H9 (cell line): ENCODE data around the gene CAVIN4. TPM values are rescaled to one million over a fixed set of nuclear protein-coding genes. Genes with fewer than 3 reads are reported as not detected.

ENCODE experiments used
- DNase-seq: peaks from one replicate; pipeline ENCODE4 v3.0.0-alpha.2; 2017
- H2AFZ ChIP-seq: one replicate; pipeline ENCODE4 v1.6.1; 2013; ENCODE audit warnings: mild to moderate bottlenecking, low read length, control low read depth, moderate library complexity
- H2AK5ac ChIP-seq: 2 replicates; pipeline ENCODE4 v1.6.1; 2013; ENCODE audit warnings: low read length, control low read depth, mixed read lengths; ENCODE audit not compliant: insufficient read length
- H2BK120ac ChIP-seq: one replicate; pipeline ENCODE4 v1.6.1; 2013; ENCODE audit warnings: low read depth, mild to moderate bottlenecking, low read length, control low read depth, inconsistent platforms; ENCODE audit not compliant: poor library complexity, severe bottlenecking
- H2BK12ac ChIP-seq: 2 replicates; pipeline ENCODE4 v1.6.1; 2013; ENCODE audit warnings: low read length, control low read depth, mixed read lengths, low read depth; ENCODE audit not compliant: insufficient read length
- H2BK15ac ChIP-seq: 2 replicates; pipeline ENCODE4 v1.6.1; 2013; ENCODE audit warnings: low read depth, low read length, control low read depth
- H2BK20ac ChIP-seq: one replicate; pipeline ENCODE4 v1.6.1; 2013; ENCODE audit warnings: low read depth, mild to moderate bottlenecking, low read length, control low read depth, inconsistent platforms; ENCODE audit not compliant: poor library complexity, severe bottlenecking
- H2BK5ac ChIP-seq: 2 replicates; pipeline ENCODE4 v1.6.1; 2013; ENCODE audit warnings: low read length, control low read depth, mixed read lengths; ENCODE audit not compliant: insufficient read length
- H3K14ac ChIP-seq: 2 replicates; pipeline ENCODE4 v1.6.1; 2013; ENCODE audit warnings: low read length, control low read depth; ENCODE audit not compliant: insufficient read depth
- H3K18ac ChIP-seq: 2 replicates; pipeline ENCODE4 v1.6.1; 2013; ENCODE audit warnings: low read depth, mild to moderate bottlenecking, mixed read lengths, low read length, control low read depth; ENCODE audit not compliant: insufficient read length
- H3K23ac ChIP-seq: 2 replicates; pipeline ENCODE4 v1.6.1; 2013; ENCODE audit warnings: low read length, control low read depth, mixed read lengths, low read depth; ENCODE audit not compliant: insufficient read length
- H3K23me2 ChIP-seq: 2 replicates; pipeline ENCODE4 v1.6.1; 2013; ENCODE audit warnings: low read depth, mild to moderate bottlenecking, mixed read lengths, low read length, control low read depth; ENCODE audit not compliant: insufficient read length, poor library complexity, severe bottlenecking
- H3K27ac ChIP-seq: 2 replicates; pipeline ENCODE4 v1.5.1; 2013; ENCODE audit warnings: low read length, control low read depth, mixed read lengths, low read depth; ENCODE audit not compliant: insufficient read length
- H3K27me3 ChIP-seq: 2 replicates; pipeline ENCODE4 v1.6.1; 2013; ENCODE audit warnings: low read length, control low read depth, inconsistent platforms; ENCODE audit not compliant: insufficient read depth
- H3K4ac ChIP-seq: 2 replicates; pipeline ENCODE4 v1.6.1; 2013; ENCODE audit warnings: low read depth, mild to moderate bottlenecking, control low read depth, inconsistent platforms, low read length, moderate library complexity
- H3K4me1 ChIP-seq: 2 replicates; pipeline ENCODE4 v1.6.1; 2013; ENCODE audit warnings: low read length, control low read depth, inconsistent platforms; ENCODE audit not compliant: insufficient read depth
- H3K4me2 ChIP-seq: 2 replicates; pipeline ENCODE4 v1.6.1; 2013; ENCODE audit warnings: low read length, control low read depth, mixed read lengths; ENCODE audit not compliant: insufficient read length, insufficient read depth
- H3K56ac ChIP-seq: 2 replicates; pipeline ENCODE4 v1.6.1; 2013; ENCODE audit warnings: low read depth, mild to moderate bottlenecking, mixed read lengths, low read length, control low read depth; ENCODE audit not compliant: insufficient read length
- H3K79me1 ChIP-seq: 2 replicates; pipeline ENCODE4 v1.6.1; 2013; ENCODE audit warnings: low read depth, mild to moderate bottlenecking, moderate library complexity, low read length, control low read depth, inconsistent platforms; ENCODE audit not compliant: insufficient read depth, poor library complexity, severe bottlenecking
- H3K79me2 ChIP-seq: 2 replicates; pipeline ENCODE4 v1.6.1; 2013; ENCODE audit warnings: low read length, control low read depth, inconsistent platforms; ENCODE audit not compliant: insufficient read depth
- H3K9ac ChIP-seq: 2 replicates; pipeline ENCODE4 v1.6.1; 2013; ENCODE audit warnings: low read length, control low read depth, mixed read lengths; ENCODE audit not compliant: insufficient read length; ENCODE audit errors: extremely low read depth
- H3K9me3 ChIP-seq: one replicate; pipeline ENCODE4 v1.6.1; 2013; ENCODE audit warnings: low read depth, low read length, inconsistent platforms; ENCODE audit not compliant: control insufficient read depth
- H3T11ph ChIP-seq: one replicate; pipeline ENCODE4 v1.6.1; 2013; ENCODE audit warnings: mild to moderate bottlenecking, low read length, control low read depth, inconsistent platforms
- H4K20me1 ChIP-seq: one replicate; pipeline ENCODE4 v1.6.1; 2013; ENCODE audit not compliant: control insufficient read depth, insufficient read length, insufficient read depth
- H4K5ac ChIP-seq: 2 replicates; pipeline ENCODE4 v1.6.1; 2013; ENCODE audit warnings: low read depth, mild to moderate bottlenecking, mixed read lengths, low read length, control low read depth; ENCODE audit not compliant: insufficient read length
- H4K8ac ChIP-seq: replicated peaks from 2 replicates; pipeline ENCODE4 v1.6.1; 2013; ENCODE audit warnings: low read length, control low read depth, mixed read lengths, low read depth; ENCODE audit not compliant: insufficient read length
- H4K91ac ChIP-seq: 2 replicates; pipeline ENCODE4 v1.6.1; 2013; ENCODE audit warnings: low read depth, mild to moderate bottlenecking, moderate library complexity, mixed read lengths, low read length, control low read depth; ENCODE audit not compliant: insufficient read length
- H3K27ac Mint-ChIP-seq, 3 experiments: 2 replicates in 2 of 3; 3 replicates in 1 of 3; pipeline ENCODE4 v1.8.0; 2020 to 2021; ENCODE audit warnings: mixed read lengths in 3 of 3, mild to moderate bottlenecking in 1 of 3, moderate library complexity in 1 of 3
- H3K27me3 Mint-ChIP-seq: 2 replicates; pipeline ENCODE4 v1.8.0; 2021; ENCODE audit warnings: low read depth, mild to moderate bottlenecking, moderate library complexity, mixed read lengths
- H3K36me3 Mint-ChIP-seq, 3 experiments: 2 replicates in 2 of 3; 3 replicates in 1 of 3; pipeline ENCODE4 v1.8.0; 2020 to 2021; ENCODE audit warnings: low read depth in 3 of 3, mixed read lengths in 3 of 3; ENCODE audit not compliant: insufficient read depth in 1 of 3
- H3K4me1 Mint-ChIP-seq, 2 experiments: 2 replicates each; pipeline ENCODE4 v1.8.0; 2020; ENCODE audit warnings: mixed read lengths in 2 of 2
- H3K4me3 Mint-ChIP-seq, 2 experiments: 2 replicates in 1 of 2; 3 replicates in 1 of 2; pipeline ENCODE4 v1.8.0; 2020 to 2021; ENCODE audit warnings: mild to moderate bottlenecking in 2 of 2, mixed read lengths in 2 of 2, moderate library complexity in 1 of 2
- H3K9me3 Mint-ChIP-seq, 2 experiments: 2 replicates in 1 of 2; 3 replicates in 1 of 2; pipeline ENCODE4 v1.8.0; 2020; ENCODE audit warnings: mild to moderate bottlenecking in 2 of 2, mixed read lengths in 2 of 2, moderate library complexity in 1 of 2
- WGBS: extraction: QIAGEN DNeasy Blood & Tissue Kit; methylation state at CpG from one replicate; pipeline ENCODE4 v1.1.7; 2013; ENCODE audit warnings: missing lambda C conversion rate, low lambda C conversion rate, mixed read lengths; ENCODE audit not compliant: insufficient read length; ENCODE audit errors: extremely low coverage; 5-methylcytosine and 5-hydroxymethylcytosine counted together
- total RNA-seq: library from RNA; stranded (reverse); gene quantifications from 2 replicates; pipeline ENCODE4 v1.2.1, GENCODE V29; 2021
- TF ChIP-seq, protein P1 (sequence below): fragments of 200-600 bp; sonication (generic); conservative IDR thresholded peaks from 3 replicates; pipeline ENCODE4 v1.8.0; 2021; ENCODE audit warnings: antibody characterized with exemption, mild to moderate bottlenecking

The CAVIN4 gene
- total RNA-seq, 1 experiment from 2014 or later, result 7.3 TPM

DNA sequence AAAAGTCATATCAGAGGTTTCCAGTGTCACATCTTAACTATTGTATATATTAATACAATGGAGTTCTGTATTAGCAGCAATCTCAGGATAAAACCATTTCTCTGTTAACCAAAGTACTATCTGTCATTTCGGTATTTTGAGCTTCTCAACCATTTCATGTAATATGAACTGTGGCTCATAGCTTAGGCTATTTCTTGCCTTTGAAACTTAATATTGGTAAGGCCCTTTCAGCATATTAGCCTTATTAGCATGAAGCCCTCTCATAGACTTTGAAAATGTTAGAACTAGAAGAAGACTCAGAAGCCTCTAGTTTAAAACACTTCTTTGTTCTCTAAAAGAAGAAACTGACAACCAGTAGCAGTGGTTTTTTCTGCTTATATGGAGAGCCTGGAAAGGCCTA, 731 bp downstream of the CAVIN4 start:
- Histone ChIP-seq H3K4me1 (no peaks in the 10 kb centered on the region), H2BK120ac (no peak overlapping the region)

More for the DNA sequence above, 731 bp downstream of the CAVIN4 start:
- Histone ChIP-seq H2BK12ac (no peak overlapping the region), H3K4me2 (no peak overlapping the region), H3K79me1 (no peaks in the 10 kb centered on the region), H3K56ac (no peak overlapping the region), H4K8ac (no peak overlapping the region), H3K18ac (no peak overlapping the region), H3K9me3 (no peaks in the 10 kb centered on the region), H3T11ph (no peak overlapping the region), H2BK15ac (no peak overlapping the region), H3K14ac (no peak overlapping the region), H3K27me3 (no peaks in the 10 kb centered on the region), H3K4ac (no peak overlapping the region), H2BK5ac (no peak overlapping the region), H2AK5ac (no peak overlapping the region), H2AFZ (no peak overlapping the region), H3K27ac (no peak overlapping the region), H3K79me2 (no peaks in the 10 kb centered on the region), H4K91ac (no peak overlapping the region), H3K9ac (no peak overlapping the region), H3K23ac (no peak overlapping the region), H2BK20ac (no peak overlapping the region), H3K23me2 (no peaks in the 10 kb centered on the region), H4K20me1 (no peaks in the 10 kb centered on the region), H4K5ac (no peak overlapping the region)
- DNase-seq, result no peak
- no peak overlapping the region; a peak in 1 of 7 replicates for H3K27ac Mint-ChIP-seq
- H3K4me1 Mint-ChIP-seq, result no peaks in the 10 kb centered on the region
- H3K36me3 Mint-ChIP-seq, result peaks cover 5 to 39% (median 35%) of the 10 kb centered on the region in 3 experiments; a peak in 6 of 7 replicates
- TF ChIP-seq, protein P1, sequence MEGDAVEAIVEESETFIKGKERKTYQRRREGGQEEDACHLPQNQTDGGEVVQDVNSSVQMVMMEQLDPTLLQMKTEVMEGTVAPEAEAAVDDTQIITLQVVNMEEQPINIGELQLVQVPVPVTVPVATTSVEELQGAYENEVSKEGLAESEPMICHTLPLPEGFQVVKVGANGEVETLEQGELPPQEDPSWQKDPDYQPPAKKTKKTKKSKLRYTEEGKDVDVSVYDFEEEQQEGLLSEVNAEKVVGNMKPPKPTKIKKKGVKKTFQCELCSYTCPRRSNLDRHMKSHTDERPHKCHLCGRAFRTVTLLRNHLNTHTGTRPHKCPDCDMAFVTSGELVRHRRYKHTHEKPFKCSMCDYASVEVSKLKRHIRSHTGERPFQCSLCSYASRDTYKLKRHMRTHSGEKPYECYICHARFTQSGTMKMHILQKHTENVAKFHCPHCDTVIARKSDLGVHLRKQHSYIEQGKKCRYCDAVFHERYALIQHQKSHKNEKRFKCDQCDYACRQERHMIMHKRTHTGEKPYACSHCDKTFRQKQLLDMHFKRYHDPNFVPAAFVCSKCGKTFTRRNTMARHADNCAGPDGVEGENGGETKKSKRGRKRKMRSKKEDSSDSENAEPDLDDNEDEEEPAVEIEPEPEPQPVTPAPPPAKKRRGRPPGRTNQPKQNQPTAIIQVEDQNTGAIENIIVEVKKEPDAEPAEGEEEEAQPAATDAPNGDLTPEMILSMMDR, result no peak
- H3K27me3 Mint-ChIP-seq, result no peaks in the 10 kb centered on the region
- no peak overlapping the region for H3K4me3 Mint-ChIP-seq
- WGBS, result no CpG with 5 or more reads among the region's 1 CpG
- no peaks in the 10 kb centered on the region for H3K9me3 Mint-ChIP-seq
